OCI-LY1 (cell line): Measurements from ENCODE around the gene ZDHHC9.

ENCODE experiments used
- CTCF ChIP-seq: fragments of 200-600 bp; sonication (generic), shearing (Covaris generic); IDR thresholded peaks from 2 replicates; pipeline ENCODE4 v1.5.1; 2017; ENCODE audit warnings: mild to moderate bottlenecking, antibody characterized with exemption, low read length, moderate library complexity, mixed read lengths
- EZH2 ChIP-seq: fragments of 200-600 bp; sonication (generic), shearing (Covaris generic); IDR thresholded peaks from 2 replicates; pipeline ENCODE4 v1.8.0; 2017; ENCODE audit warnings: borderline replicate concordance, mixed run types, mild to moderate bottlenecking, antibody characterized with exemption, low read length, moderate library complexity, mixed read lengths

DNA sequence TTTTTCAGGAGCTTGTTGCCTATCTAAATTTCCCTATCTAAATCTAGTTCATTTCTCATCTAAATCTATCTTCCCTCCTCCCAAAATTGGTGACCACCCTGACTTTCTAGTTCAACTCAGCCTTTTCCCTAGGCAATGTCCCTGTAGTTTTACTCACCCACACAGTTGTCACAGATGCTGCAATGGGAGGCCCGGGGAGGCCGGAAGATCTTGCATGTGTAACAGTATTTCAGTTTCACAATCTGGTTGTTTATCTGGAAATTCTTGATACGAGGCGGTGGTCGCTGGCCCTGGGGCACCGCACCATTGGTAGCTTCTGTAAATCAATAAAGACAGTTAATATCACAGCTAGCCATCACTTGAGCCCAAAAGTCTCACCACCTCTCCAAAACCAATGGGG is 20.2 kb downstream of the ZDHHC9 start:
- TF ChIP-seq EZH2 (no peak), CTCF (no peak)
